OCI-LY1 (cell line): ENCODE data around the gene SQSTM1.

Experiments used
- EZH2 ChIP-seq: fragments of 200-600 bp; sonication (generic), shearing (Covaris generic); IDR thresholded peaks from 2 replicates; pipeline ENCODE4 v1.8.0; 2017; ENCODE audit warnings: borderline replicate concordance, mixed run types, mild to moderate bottlenecking, antibody characterized with exemption, low read length, moderate library complexity, mixed read lengths
- TF ChIP-seq, protein P1 (sequence below): fragments of 200-600 bp; sonication (generic), shearing (Covaris generic); IDR thresholded peaks from 2 replicates; pipeline ENCODE4 v1.5.1; 2017; ENCODE audit warnings: mild to moderate bottlenecking, antibody characterized with exemption, low read length, moderate library complexity, mixed read lengths

DNA sequence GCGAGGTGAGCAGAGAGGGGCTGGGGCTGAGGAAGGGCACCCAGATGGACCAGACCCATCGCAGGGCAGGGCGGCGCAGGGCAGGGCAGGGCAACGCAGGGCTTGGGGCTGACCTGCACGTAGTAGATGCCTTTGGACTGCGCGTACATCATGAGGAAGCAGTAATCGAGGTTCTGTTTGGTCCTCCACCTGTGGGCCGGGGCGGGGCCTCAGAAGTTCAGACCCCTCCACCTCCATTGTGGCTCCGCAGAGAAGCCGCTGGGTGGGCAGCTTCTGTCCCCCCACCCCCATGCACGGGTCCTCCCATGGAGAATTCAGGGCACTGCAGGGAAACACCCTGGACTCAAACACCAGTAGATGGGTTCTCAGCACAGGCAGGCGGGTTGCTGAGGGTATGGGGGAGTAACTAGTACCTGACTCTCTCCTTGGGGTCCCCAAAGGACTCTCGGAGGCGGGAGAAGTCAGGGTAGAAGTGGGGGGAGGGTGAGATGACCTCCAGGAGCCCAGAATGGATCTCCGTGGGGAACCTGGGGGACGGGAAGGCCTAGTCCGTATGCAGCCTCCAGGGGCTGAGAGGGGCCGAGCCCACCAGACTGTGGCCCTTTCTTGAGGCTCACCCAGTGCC, 20.5 kb upstream of the SQSTM1 start:
- TF ChIP-seq, protein P1, sequence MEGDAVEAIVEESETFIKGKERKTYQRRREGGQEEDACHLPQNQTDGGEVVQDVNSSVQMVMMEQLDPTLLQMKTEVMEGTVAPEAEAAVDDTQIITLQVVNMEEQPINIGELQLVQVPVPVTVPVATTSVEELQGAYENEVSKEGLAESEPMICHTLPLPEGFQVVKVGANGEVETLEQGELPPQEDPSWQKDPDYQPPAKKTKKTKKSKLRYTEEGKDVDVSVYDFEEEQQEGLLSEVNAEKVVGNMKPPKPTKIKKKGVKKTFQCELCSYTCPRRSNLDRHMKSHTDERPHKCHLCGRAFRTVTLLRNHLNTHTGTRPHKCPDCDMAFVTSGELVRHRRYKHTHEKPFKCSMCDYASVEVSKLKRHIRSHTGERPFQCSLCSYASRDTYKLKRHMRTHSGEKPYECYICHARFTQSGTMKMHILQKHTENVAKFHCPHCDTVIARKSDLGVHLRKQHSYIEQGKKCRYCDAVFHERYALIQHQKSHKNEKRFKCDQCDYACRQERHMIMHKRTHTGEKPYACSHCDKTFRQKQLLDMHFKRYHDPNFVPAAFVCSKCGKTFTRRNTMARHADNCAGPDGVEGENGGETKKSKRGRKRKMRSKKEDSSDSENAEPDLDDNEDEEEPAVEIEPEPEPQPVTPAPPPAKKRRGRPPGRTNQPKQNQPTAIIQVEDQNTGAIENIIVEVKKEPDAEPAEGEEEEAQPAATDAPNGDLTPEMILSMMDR = no peak
- no peak for TF ChIP-seq EZH2
